Measurements from ENCODE around the gene POMT1.

DNA sequence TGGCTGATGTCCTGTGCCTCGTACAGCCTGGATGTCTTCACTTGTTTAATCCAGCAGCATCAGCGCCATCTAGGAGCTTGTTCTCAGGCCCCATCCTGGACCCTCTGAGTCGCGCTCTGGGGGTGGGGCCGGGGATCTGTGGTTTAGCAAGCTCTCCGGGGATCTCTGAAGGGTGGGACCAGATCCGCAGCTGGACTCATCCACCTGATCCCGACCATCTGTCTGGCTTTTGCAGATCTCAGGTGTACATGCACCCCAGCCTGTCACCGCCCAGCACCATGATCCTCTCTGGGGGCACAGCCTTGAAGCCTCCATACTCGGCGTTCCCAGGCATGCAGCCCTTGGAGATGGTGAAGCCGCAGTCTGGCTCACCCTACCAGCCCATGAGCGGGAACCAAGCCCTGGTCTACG lies 15.1 kb upstream of the POMT1 start:
- TF ChIP-seq, protein P1, sequence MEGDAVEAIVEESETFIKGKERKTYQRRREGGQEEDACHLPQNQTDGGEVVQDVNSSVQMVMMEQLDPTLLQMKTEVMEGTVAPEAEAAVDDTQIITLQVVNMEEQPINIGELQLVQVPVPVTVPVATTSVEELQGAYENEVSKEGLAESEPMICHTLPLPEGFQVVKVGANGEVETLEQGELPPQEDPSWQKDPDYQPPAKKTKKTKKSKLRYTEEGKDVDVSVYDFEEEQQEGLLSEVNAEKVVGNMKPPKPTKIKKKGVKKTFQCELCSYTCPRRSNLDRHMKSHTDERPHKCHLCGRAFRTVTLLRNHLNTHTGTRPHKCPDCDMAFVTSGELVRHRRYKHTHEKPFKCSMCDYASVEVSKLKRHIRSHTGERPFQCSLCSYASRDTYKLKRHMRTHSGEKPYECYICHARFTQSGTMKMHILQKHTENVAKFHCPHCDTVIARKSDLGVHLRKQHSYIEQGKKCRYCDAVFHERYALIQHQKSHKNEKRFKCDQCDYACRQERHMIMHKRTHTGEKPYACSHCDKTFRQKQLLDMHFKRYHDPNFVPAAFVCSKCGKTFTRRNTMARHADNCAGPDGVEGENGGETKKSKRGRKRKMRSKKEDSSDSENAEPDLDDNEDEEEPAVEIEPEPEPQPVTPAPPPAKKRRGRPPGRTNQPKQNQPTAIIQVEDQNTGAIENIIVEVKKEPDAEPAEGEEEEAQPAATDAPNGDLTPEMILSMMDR (IDR thresholded peaks at IDR 0.05) = no peak
- no peak for TF ChIP-seq POLR2A (IDR thresholded peaks at IDR 0.05)
